Ovary (tissue), 3 donors: ENCODE measurements around the gene RNF17.

ENCODE experiments used
- CTCF ChIP-seq, 3 donors: fragments of 450-650 bp in 2 of 3; fragments of 200-600 bp in 1 of 3; IDR thresholded peaks; one replicate each; pipeline versions ENCODE4 v1.5.1 to v1.8.0; 2016 to 2022; ENCODE audit warnings: antibody characterized with exemption in 3 of 3, mild to moderate bottlenecking in 1 of 3
- EP300 ChIP-seq: sonication (generic); formaldehyde crosslinking; IDR thresholded peaks from one replicate; pipeline ENCODE4 v1.6.1; 2017; ENCODE audit warnings: antibody characterized with exemption
- POLR2A ChIP-seq: fragments of 450-650 bp; IDR thresholded peaks from one replicate; pipeline ENCODE4 v1.6.1; 2017; ENCODE audit warnings: antibody characterized with exemption, mild to moderate bottlenecking, moderate library complexity
- donor health status: DM: no; HTN: no; CAD: no.

GRCh38 chr13:24890256-24890655 lies 126.3 kb downstream of the RNF17 start:
- TF ChIP-seq CTCF (IDR thresholded peaks at IDR 0.05), result no peak
- TF ChIP-seq POLR2A, result no peak
- no peak for TF ChIP-seq EP300
